HepG2 (cell line): Measurements from ENCODE around the gene SYNGR2. TPM values are rescaled to one million over a fixed set of nuclear protein-coding genes. Genes with fewer than 3 reads are reported as not detected.

Experiments
- DZIP1 ChIP-seq: sonication (generic); formaldehyde crosslinking; IDR thresholded peaks from 2 replicates; pipeline ENCODE4 v1.5.0; 2020; ENCODE audit warnings: mild to moderate bottlenecking, missing genetic modification reagents
- FOSL1 ChIP-seq: sonication (generic); formaldehyde crosslinking; IDR thresholded peaks from 2 replicates; pipeline ENCODE4 v1.9.0; 2021; ENCODE audit warnings: missing genetic modification reagents, borderline replicate concordance
- JUNB ChIP-seq: sonication (generic); formaldehyde crosslinking; IDR thresholded peaks from 2 replicates; pipeline ENCODE4 v1.8.0; 2022; ENCODE audit warnings: missing genetic modification reagents, mild to moderate bottlenecking, borderline replicate concordance
- MYC ChIP-seq: sonication (generic); formaldehyde crosslinking; IDR thresholded peaks from 2 replicates; pipeline ENCODE4 v1.9.0; 2021; ENCODE audit warnings: missing genetic modification reagents, borderline replicate concordance
- NFAT5 ChIP-seq: sonication (generic); formaldehyde crosslinking; IDR thresholded peaks from 2 replicates; pipeline ENCODE4 v1.4.0; 2020; ENCODE audit warnings: missing genetic modification reagents
- ZNF646 ChIP-seq: sonication (generic); formaldehyde crosslinking; IDR thresholded peaks from 2 replicates; pipeline ENCODE4 v1.9.0; 2021; ENCODE audit warnings: mild to moderate bottlenecking, missing genetic modification reagents
- ZNF672 ChIP-seq: sonication (generic); formaldehyde crosslinking; IDR thresholded peaks from 2 replicates; pipeline ENCODE4 v1.8.1; 2022; ENCODE audit warnings: missing genetic modification reagents
- ZNF687 ChIP-seq: sonication (generic); formaldehyde crosslinking; IDR thresholded peaks from 2 replicates; pipeline ENCODE4 v1.5.1; 2020; ENCODE audit warnings: mild to moderate bottlenecking, missing genetic modification reagents, moderate library complexity
- ZNF816 ChIP-seq: sonication (generic); formaldehyde crosslinking; IDR thresholded peaks from 2 replicates; pipeline ENCODE4 v1.8.0; 2022; ENCODE audit warnings: missing genetic modification reagents, mild to moderate bottlenecking, borderline replicate concordance
- polyA plus RNA-seq, 8 experiments: library from polyadenylated mRNA; depleted of rRNA in 3 of 8; stranded (reverse) in 7 of 8; unstranded in 1 of 8; fragments of >200 nt; fragmentation: Illumina TruSeq in 4 of 8; extraction: Trizol in 4 of 8; gene quantifications; 2 replicates each; pipeline versions ENCODE4 v1.2.1 to v1.2.3, GENCODE V29; 2011 to 2016; ENCODE audit warnings: low read depth in 4 of 8, missing spikeins in 1 of 8, mixed read lengths in 1 of 8; ENCODE audit not compliant: insufficient read depth in 1 of 8
- total RNA-seq, 5 experiments: library from RNA; depleted of rRNA; stranded (reverse); fragments of >200 nt; fragmentation: Illumina TruSeq; extraction: Trizol; gene quantifications; 2 replicates each; pipeline ENCODE4 v1.2.3, GENCODE V29; 2016; ENCODE audit warnings: low read depth in 1 of 5

SYNGR2 gene
- total and polyA plus RNA-seq, 2 of the 13 experiments (the other 11 are each of a cell fraction or from before 2014, with no cell fraction given), result 46.7 to 170 TPM

GRCh38 chr17:78148286-78149016, 19.9 kb upstream of the SYNGR2 start (continued):
- TF ChIP-seq NFAT5 (CRISPR knock-in tag) (no peak), ZNF672 (CRISPR knock-in tag) (no peak), FOSL1 (no peak), ZNF687 (CRISPR knock-in tag) (peak; percentile 86), MYC (no peak; the same call in 1 of the 2 replicates), JUNB (CRISPR knock-in tag) (no peak), ZNF816 (no peak), ZNF646 (CRISPR knock-in tag) (no peak), DZIP1 (CRISPR knock-in tag) (no peak)
